Body of pancreas (tissue), 4 donors: ENCODE data around the gene ADAMTS16.

Experiments
- POLR2A ChIP-seq, 3 donors: fragments of 450-650 bp; IDR thresholded peaks; one replicate each; pipeline ENCODE4 v1.6.1; 2016; ENCODE audit warnings: antibody characterized with exemption in 3 of 3, mild to moderate bottlenecking in 2 of 3
- TF ChIP-seq, protein P1 (sequence below), 7 experiments: fragments of 450-650 bp in 4 of 7; fragments of 200-600 bp in 3 of 7; sonication (generic) in 3 of 7; IDR thresholded peaks; one replicate each; pipeline ENCODE4 v1.5.1; 2016 to 2019; ENCODE audit warnings: antibody characterized with exemption in 7 of 7

GRCh38 chr5:5367739-5368138, 227.6 kb downstream of the ADAMTS16 start:
- TF ChIP-seq, protein P1, sequence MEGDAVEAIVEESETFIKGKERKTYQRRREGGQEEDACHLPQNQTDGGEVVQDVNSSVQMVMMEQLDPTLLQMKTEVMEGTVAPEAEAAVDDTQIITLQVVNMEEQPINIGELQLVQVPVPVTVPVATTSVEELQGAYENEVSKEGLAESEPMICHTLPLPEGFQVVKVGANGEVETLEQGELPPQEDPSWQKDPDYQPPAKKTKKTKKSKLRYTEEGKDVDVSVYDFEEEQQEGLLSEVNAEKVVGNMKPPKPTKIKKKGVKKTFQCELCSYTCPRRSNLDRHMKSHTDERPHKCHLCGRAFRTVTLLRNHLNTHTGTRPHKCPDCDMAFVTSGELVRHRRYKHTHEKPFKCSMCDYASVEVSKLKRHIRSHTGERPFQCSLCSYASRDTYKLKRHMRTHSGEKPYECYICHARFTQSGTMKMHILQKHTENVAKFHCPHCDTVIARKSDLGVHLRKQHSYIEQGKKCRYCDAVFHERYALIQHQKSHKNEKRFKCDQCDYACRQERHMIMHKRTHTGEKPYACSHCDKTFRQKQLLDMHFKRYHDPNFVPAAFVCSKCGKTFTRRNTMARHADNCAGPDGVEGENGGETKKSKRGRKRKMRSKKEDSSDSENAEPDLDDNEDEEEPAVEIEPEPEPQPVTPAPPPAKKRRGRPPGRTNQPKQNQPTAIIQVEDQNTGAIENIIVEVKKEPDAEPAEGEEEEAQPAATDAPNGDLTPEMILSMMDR (IDR thresholded peaks at IDR 0.05): no peak
- TF ChIP-seq POLR2A (IDR thresholded peaks at IDR 0.05): no peak
